AG10803 (cell line): ENCODE measurements around the gene NUBP1.

Experiments used
- DNase-seq: peaks from one replicate; pipeline ENCODE4 v3.0.0; 2010; ENCODE audit warnings: low read depth
- H3K4me3 ChIP-seq: 2 replicates; pipeline ENCODE4 v1.5.1; 2011; ENCODE audit warnings: mild to moderate bottlenecking, low read length, control low read depth
- TF ChIP-seq, protein P1 (sequence below): conservative IDR thresholded peaks from 2 replicates; pipeline ENCODE4 v1.5.1; 2011; ENCODE audit warnings: mild to moderate bottlenecking, low read length, control low read depth, inconsistent platforms

Gene NUBP1

DNA sequence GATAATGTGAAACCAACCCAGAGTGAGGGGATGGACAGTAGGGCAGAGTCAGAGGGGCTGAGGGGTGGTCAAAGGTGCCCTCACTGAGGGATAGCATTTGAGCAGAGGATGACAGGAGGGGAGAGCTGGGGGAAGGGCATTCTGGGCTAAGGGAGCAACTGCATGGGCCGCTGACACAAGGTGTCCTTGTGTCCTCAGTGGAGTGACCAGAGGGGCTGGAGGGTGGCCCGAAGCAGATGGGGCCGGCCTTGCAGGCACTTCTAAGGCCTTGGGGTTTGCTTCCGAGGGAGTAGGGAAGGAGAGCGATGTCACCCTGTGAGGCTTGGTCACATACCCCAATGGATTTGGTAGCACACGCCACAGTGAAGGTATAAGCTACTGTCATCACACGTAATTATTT, 10.0 kb downstream of the NUBP1 start:
- TF ChIP-seq, protein P1, sequence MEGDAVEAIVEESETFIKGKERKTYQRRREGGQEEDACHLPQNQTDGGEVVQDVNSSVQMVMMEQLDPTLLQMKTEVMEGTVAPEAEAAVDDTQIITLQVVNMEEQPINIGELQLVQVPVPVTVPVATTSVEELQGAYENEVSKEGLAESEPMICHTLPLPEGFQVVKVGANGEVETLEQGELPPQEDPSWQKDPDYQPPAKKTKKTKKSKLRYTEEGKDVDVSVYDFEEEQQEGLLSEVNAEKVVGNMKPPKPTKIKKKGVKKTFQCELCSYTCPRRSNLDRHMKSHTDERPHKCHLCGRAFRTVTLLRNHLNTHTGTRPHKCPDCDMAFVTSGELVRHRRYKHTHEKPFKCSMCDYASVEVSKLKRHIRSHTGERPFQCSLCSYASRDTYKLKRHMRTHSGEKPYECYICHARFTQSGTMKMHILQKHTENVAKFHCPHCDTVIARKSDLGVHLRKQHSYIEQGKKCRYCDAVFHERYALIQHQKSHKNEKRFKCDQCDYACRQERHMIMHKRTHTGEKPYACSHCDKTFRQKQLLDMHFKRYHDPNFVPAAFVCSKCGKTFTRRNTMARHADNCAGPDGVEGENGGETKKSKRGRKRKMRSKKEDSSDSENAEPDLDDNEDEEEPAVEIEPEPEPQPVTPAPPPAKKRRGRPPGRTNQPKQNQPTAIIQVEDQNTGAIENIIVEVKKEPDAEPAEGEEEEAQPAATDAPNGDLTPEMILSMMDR: no peak
- no peak for DNase-seq
- H3K4me3 ChIP-seq: no peak overlapping the region

DNA sequence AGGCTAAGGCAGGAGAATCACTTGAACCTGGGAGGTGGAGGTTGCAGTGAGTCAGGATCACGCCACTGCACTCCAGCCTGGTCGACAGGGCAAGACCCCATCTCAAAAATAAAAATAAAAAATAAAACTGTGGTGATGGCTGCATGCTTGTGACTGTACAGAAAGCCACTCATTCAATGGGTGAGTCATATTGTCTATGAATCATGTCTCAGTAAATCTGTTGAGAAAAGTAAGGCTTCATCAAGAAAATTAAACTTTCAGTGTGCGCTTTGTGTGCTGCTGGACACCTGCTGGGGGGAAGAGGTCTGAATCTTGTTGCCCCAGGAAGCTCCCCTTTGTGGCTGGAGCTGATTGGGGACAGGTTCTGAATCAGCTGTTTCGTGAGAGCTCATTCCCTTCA, 11.3 kb downstream of the NUBP1 start:
- TF ChIP-seq, protein P1: no peak
- H3K4me3 ChIP-seq: no peak overlapping the region
- peak; percentile 33 for DNase-seq

DNA sequence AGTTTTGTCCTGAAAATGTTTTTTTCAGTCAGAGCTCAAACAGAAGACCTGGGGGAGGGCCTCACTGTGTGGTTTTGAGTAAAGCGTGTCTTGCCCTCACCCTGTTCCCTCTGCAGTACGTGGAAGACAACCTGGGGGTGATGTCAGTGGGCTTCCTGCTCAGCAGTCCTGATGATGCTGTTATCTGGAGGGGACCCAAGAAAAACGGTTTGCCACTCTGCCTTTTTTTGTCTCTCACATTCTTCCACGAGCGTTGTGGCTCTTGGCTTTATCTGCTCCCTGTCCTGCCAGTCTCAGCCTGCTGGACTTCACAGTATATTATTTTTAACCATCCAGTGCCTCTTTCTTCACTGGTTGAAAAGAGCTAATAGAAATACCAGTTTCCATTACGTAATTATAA, 12.9 kb downstream of the NUBP1 start:
- no peak overlapping the region for H3K4me3 ChIP-seq
- no peak for DNase-seq
- TF ChIP-seq, protein P1: no peak

DNA sequence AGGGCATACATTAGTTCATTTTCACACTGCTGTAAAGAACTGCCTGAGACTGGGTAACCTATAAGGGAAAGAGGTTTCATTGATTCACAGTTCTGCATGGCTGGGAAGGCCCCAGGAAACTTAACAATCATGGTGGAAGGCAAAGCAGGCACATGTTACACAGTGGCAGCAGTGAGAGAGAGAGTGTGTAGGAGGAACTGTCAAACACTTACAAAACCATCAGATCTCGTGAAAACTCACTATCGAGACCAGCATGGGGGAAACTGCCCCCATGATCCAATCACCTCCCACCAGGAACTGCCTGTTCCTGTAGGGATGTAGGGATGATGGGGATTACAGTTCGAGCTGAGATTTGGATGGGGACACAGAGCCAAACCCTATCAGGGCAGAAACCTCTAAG, 17.2 kb downstream of the NUBP1 start:
- DNase-seq: no peak
- TF ChIP-seq, protein P1: no peak
- H3K4me3 ChIP-seq: no peak overlapping the region

DNA sequence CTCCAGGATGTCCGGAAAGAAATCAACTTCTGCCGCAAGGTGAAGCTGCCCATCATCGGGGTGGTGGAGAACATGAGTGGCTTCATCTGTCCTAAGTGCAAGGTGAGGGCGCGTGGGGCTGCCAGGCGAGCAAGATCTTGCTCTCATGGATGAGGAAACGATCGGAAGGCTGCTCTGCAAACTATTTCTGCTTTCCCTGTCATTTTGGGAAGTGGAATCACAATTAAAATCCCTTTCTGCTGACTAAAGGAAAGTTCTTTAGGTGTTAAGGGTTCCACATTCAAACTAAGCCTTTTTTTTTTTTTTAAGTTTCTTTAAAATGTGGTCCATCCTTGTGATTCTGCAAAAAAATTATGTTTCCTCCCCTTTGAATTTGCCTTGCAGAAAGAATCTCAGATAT, 17.7 kb downstream of the NUBP1 start:
- no peak overlapping the region for H3K4me3 ChIP-seq
- TF ChIP-seq, protein P1: no peak
- no peak for DNase-seq

DNA sequence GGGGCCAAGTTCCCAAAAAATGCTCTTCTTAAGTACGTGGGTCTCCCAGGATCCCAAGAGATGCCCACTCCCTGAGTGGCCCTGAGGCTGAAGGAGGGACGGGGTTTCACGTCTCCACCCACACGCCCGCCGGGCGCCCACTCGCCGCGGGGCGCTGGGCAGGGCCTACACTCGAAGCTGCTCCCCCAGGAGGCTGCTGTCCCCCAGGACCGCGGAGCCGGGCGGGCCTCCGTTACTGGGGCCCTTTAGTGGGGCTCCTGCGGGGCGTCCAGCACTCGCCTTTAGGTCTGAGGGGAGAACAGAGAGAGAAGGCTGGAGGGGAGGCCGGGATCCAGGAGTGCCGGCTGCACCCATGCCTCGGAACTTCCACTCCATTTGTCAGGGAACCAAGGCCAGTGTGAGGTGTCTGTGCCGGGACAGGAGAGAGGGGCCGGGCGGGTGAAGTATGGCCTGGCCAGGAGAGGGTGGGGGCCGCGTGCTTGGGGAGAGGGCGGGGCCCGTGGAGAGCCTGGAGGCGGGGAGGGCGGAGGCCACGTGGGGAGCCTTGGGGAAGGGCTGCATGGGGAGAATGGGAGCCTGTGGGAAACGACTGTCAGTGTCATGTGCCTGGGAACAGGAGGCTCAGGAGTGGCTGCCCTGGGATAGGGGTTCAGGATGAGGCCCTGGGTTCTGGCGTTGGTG, 18.8 kb downstream of the NUBP1 start:
- TF ChIP-seq, protein P1: no peak
- DNase-seq: no peak
- H3K4me3 ChIP-seq: no peak overlapping the region

DNA sequence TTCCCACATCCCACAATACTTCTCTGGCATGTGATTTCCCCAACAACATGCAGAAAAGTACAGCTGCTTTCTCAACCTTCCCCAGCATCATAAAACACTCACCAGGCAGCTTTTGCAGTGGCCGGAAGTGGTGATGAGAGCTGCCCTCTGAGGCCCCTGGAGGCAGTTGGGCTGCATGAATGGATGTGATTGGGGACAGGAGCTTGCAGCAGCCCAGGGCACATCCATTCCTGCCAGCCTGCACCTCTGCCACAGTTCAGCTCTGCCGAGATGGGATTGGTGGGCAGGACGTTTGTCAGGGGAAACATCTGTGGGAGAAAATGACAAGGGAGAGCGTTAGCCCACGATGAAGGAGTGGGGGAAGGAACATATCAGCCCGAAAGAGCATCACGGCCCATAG, 19.8 kb downstream of the NUBP1 start:
- TF ChIP-seq, protein P1: no peak
- H3K4me3 ChIP-seq: no peak overlapping the region

More for the DNA sequence above, 19.8 kb downstream of the NUBP1 start:
- no peak for DNase-seq
